GM12801 (cell line): ENCODE results near the gene LCMT1.

Experiments
- TF ChIP-seq, protein P1 (sequence below): IDR thresholded peaks from one replicate; pipeline ENCODE4 v1.5.1; 2011; ENCODE audit warnings: control low read depth; ENCODE audit not compliant: insufficient read length; ENCODE audit errors: extremely low read depth

The LCMT1 gene

GRCh38 chr16:25097276-25097975 is 14.1 kb upstream of the LCMT1 start:
- TF ChIP-seq, protein P1, sequence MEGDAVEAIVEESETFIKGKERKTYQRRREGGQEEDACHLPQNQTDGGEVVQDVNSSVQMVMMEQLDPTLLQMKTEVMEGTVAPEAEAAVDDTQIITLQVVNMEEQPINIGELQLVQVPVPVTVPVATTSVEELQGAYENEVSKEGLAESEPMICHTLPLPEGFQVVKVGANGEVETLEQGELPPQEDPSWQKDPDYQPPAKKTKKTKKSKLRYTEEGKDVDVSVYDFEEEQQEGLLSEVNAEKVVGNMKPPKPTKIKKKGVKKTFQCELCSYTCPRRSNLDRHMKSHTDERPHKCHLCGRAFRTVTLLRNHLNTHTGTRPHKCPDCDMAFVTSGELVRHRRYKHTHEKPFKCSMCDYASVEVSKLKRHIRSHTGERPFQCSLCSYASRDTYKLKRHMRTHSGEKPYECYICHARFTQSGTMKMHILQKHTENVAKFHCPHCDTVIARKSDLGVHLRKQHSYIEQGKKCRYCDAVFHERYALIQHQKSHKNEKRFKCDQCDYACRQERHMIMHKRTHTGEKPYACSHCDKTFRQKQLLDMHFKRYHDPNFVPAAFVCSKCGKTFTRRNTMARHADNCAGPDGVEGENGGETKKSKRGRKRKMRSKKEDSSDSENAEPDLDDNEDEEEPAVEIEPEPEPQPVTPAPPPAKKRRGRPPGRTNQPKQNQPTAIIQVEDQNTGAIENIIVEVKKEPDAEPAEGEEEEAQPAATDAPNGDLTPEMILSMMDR = no peak

GRCh38 chr16:25100511-25100910 is 11.0 kb upstream of the LCMT1 start:
- TF ChIP-seq, protein P1 = no peak

DNA sequence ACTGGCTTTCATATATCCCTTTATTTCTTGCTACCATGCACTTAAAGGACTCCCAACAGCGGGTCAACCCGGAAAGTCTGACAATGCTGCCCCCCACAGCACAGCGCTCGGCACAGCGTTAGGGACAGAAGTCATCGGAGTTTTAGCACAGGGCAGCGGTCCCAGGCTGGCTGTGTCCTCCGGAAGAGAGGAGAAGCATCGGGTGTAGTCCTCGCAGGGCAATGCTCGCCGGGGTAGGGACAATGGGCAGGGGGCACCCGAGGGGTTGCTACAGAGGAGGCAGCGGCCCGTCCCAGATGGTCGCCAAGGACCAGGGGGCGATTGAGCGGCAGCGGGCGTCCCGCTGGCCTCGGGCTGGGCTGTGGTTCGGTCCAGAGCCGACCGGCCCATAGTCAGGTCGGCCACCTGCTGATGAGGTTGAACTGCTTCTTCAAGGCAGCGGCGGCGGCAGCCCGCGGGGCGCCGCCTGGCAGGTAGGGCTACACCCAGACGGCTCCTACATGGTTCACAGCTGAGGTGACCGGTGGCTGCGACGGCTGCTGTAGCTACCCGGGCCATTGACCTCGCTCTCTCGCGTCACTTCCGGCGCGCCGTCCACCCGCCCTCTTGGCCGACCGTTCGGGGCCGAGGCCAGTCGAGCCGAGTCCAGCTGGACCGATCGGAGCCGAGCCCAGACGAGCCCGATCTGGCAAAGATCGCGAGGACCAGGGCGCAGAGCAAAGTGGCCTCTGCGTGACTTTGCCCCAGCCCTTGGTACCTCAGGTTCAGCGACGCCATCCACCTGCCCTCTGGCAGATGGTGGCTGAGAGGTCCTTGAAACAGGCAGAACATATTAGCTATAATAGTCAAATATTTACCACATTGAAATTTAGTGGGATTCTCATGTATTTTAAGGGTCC is 4.7 kb upstream of the LCMT1 start:
- TF ChIP-seq, protein P1 = no peak

GRCh38 chr16:25107466-25107792 is 4.1 kb upstream of the LCMT1 start:
- TF ChIP-seq, protein P1 = no peak

DNA sequence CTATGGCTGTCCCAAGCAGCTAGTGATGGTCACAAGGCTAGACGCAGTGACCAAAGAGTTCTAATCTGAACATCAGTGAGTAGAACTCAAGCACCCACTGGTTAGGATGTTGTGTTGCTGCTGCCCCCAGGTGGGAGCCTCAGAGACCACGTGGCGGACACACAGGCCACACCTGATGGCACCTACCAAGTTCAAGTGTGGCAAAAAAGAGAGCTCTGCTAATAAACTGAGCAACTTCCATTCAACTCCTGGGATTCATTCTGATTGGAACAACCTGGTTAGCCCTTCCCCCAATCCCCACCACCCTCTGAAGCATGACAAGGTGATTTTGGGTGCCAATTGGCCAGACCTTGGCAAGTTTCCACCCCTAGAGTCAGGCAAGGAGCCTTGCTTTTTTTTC is 3.5 kb upstream of the LCMT1 start:
- TF ChIP-seq, protein P1 = no peak

GRCh38 chr16:25109643-25110042 is 1.9 kb upstream of the LCMT1 start:
- TF ChIP-seq, protein P1 = no peak

DNA sequence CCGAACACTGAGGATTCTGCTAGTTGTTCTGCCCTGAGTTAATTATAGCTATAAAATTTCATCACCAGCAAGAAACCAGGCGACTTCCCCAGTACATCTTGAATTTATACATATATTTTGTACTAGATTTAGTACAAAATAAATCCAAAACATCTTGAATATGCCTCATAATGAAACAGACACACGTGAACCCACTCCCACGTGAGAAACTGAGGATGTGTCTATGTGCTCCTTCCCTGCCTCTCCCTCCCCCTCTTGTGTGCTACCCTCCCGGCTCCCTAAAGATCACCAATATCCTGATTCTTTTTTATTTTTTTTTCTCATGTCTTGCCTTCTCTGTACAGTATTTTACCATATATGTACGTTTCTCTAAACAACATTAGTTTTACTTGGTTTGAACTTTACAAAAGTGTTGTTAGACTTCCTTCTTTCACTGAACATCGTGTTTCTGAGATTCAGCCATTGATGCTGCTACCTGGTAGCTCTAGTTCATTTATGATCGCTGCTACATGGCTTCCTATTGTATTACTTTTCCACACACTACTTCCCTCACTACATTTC is 1.1 kb upstream of the LCMT1 start:
- TF ChIP-seq, protein P1 = no peak
